Inflammatory macrophage (primary cell): ENCODE data around the gene POGLUT2.

ENCODE experiments used
- DNase-seq, 2 donors: peaks; one replicate each; pipeline ENCODE4 v3.0.0-alpha.2; 2020 to 2022

The POGLUT2 gene

DNA sequence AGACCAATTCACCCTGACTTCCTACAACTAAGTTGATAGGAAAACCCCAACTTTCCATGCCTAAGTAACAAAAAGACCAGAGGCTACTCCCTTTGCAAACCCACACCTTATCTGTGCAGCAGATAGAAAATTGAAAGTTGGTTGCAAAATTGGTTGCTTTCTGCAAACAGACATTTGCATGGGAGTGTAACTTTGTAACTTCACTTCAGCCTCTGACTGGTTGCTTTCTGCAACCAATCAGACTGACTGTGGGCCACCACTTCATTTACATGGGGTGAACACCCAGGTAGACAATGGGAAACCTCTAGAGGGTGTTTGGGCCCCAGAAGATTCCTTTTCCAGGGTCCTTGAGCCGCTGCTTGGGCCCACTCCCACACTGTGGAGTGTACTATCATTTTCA lies 35.0 kb downstream of the POGLUT2 start:
- no peak for DNase-seq

- no peak for DNase-seq
Observed at GRCh38 chr13:102761071-102761470, 37.7 kb downstream of the POGLUT2 start.

- DNase-seq, result no peak
Observed at GRCh38 chr13:102758842-102759241, 39.9 kb downstream of the POGLUT2 start.

- no peak for DNase-seq
Observed at GRCh38 chr13:102757006-102757405, 41.8 kb downstream of the POGLUT2 start.

- DNase-seq, result no peak
Observed at GRCh38 chr13:102751886-102752285, 46.9 kb downstream of the POGLUT2 start.

- no peak for DNase-seq
Observed at GRCh38 chr13:102742506-102742905, 56.3 kb downstream of the POGLUT2 start.

GRCh38 chr13:102742101-102742500 lies 56.7 kb downstream of the POGLUT2 start:
- DNase-seq, result no peak
